GM18502 (cell line): Measurements from ENCODE around the gene TNFAIP3.
"Not testable (repeated sequence)": the region's sequence is repeated elsewhere in the genome, so short reads cannot be mapped to it uniquely, and the experiment has no call there.

ENCODE experiments used
- ATAC-seq: cut with Tn5 transposase; IDR thresholded peaks from one replicate; pipeline ENCODE4 v1.9.1; 2021; ENCODE audit warnings: mild to moderate bottlenecking; ENCODE audit not compliant: unreplicated experiment, poor library complexity

Gene TNFAIP3

DNA sequence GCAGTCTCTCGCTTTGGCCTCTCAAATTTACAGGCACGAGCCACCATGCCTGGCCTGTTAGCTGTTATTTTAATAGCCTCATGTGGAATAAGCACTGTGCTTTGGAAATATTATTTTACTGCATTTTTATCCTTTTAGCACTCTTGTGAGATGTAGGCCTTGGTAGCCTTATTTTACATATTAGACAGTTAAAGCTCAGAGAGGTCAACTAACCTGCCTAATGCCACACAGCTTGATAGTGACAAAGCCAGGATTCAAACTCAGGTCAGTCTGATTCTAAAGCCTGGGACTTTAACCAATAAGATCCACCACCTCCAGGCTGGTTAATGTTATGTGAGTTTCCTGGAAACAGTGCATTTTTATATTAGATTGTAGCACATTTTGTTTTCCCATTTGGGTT is 9.5 kb downstream of the TNFAIP3 start:
- no peak for ATAC-seq

GRCh38 chr6:137877113-137877512 is 10.1 kb downstream of the TNFAIP3 start:
- no peak for ATAC-seq

- ATAC-seq = no peak
These were observed 10.5 kb downstream of the TNFAIP3 start for GRCh38 chr6:137877606-137878005.

DNA sequence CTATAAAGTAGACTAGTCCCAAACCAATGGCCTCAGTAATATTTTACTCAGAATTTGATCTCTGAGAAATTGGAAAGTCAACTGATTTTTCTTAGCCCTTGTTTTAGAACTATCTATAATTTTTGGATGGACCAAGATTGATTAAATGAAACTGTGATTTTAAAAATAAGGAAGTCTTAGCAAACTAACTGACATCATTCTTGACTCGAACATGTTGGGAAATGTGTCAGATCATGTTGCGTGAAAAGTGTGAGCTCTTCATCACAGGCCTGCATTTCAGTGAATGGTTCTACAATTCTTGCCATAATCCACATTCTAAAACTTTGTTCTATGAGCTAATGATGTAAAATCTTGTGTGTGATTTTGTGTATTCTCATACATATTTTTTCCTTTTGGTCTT is 11.0 kb downstream of the TNFAIP3 start:
- ATAC-seq = no peak

- ATAC-seq = no peak
These were observed 11.6 kb downstream of the TNFAIP3 start for GRCh38 chr6:137878486-137879285.

DNA sequence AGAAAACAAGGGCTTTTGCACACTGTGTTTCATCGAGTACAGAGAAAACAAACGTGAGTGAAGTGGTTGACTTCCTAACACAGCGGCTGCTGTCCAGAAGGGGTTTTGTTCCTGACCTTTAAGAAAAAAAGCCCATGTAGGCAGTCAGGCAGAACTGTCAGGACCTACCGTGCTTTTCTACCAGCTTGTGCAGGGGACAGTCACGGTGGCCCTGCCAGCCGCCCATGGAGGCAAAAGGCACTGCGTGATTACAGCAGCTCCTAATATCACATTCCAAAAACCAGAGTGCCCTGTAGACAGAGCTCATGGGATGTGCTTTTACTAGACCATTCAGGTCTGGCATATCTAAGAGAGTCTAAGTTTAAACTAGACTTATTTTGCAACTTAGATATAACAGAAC is 12.2 kb downstream of the TNFAIP3 start:
- ATAC-seq = no peak

GRCh38 chr6:137879885-137880745 is 13.1 kb downstream of the TNFAIP3 start:
- no peak for ATAC-seq

DNA sequence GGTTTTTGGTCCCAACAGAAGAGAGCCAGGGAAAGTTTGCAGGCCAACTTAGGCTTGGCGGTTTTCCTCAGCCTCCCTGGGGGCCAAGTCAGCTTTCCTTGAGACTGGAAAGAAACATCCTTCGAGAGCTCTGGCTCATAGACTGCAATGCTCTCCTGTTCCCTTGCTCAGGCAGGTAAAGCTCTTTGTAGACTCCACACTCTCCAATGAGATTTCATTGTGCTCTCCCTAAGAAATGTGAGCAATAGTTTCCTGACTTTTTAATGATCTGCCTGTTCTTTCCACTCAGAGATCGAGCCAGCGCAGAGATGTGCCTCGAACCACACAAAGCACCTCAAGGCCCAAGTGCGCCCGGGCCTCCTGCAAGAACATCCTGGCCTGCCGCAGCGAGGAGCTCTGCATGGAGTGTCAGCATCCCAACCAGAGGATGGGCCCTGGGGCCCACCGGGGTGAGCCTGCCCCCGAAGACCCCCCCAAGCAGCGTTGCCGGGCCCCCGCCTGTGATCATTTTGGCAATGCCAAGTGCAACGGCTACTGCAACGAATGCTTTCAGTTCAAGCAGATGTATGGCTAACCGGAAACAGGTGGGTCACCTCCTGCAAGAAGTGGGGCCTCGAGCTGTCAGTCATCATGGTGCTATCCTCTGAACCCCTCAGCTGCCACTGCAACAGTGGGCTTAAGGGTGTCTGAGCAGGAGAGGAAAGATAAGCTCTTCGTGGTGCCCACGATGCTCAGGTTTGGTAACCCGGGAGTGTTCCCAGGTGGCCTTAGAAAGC is 13.9 kb downstream of the TNFAIP3 start:
- ATAC-seq = no peak

GRCh38 chr6:137881522-137881886 is 14.4 kb downstream of the TNFAIP3 start:
- ATAC-seq = no peak

DNA sequence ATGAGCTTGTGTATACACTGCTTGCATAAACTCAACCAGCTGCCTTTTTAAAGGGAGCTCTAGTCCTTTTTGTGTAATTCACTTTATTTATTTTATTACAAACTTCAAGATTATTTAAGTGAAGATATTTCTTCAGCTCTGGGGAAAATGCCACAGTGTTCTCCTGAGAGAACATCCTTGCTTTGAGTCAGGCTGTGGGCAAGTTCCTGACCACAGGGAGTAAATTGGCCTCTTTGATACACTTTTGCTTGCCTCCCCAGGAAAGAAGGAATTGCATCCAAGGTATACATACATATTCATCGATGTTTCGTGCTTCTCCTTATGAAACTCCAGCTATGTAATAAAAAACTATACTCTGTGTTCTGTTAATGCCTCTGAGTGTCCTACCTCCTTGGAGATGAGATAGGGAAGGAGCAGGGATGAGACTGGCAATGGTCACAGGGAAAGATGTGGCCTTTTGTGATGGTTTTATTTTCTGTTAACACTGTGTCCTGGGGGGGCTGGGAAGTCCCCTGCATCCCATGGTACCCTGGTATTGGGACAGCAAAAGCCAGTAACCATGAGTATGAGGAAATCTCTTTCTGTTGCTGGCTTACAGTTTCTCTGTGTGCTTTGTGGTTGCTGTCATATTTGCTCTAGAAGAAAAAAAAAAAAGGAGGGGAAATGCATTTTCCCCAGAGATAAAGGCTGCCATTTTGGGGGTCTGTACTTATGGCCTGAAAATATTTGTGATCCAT is 15.3 kb downstream of the TNFAIP3 start:
- ATAC-seq = no peak

DNA sequence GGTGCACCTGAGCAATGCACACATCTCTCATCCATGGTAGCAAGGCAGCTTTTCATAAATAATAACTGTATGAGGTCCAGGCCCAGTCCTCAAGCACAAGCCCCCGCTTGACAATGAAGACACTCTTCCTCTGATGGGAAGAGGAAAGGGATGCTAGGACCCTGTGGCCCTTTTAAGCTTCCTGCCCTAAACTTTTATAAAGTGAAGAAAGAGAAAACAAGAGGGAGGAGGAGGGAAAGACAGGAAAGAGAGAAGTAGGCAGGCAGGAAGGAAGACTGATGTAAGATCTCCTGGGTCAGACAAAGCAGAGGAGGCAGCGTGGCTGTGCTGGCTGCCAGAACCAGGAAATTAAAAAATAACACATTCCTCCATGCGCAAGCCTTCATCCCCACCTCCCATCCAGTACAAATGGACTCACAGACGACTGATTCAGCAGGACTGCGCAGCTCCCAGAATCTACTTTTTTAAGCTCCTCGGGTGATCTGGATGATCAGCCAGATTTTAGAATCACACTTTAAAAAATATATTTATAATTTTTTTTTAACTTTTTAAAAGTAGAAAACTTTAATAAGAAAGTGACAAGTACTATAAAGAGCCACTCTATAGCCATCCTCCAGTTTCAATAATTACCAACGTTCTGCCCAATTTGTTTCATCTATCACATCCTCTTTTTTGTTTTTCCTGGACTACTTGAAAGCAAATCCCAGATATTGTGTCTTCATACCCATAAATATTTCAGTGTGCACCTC is 16.5 kb downstream of the TNFAIP3 start:
- no peak for ATAC-seq

DNA sequence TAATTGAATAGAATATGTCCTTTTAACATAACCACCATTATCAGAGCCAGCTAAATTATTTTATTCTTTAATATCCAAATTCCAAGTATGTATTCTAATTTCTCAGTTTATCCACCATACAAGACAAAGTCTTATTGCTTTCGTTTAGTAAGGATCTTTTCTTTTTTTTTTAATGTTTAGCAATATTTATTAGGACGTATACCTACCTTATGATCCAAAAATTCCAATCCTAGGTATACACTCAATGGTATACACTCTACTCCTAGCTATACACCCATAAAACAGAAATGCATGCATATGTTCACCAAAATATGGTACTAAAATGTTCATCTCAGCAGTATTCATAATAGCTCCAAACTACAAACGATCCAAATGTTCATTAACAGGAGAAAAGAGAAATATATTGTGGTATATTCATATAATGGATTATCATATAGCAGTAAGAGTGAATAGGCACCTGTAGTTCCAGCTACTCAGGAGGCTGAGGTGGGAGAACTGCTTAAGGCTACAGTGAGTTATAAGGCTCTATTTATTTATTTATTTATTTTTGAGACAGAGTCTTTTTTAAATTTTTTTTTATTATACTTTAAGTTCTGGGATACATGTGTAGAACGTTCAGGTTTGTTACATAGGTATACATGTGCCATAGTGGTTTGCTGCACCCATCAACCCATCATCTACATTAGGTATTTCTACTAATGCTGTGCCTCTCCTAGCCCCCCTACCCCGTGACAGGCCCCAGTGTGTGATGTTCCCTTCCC is 17.3 kb downstream of the TNFAIP3 start:
- ATAC-seq = no peak

DNA sequence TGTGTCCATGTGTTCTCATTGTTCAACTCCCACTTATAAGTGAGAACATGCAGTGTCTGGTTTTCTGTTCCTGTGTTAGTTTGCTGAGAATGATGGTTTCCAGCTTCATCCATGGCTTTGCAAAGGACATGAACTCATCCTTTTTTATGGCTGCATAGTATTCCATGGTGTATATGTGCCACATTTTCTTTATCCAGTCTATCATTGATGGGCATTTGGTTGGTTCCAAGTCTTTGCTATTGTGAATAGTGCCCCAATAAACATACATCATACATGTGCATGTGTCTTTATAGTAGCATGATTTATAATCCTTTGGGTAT is 17.8 kb downstream of the TNFAIP3 start:
- not testable (repeated sequence) for ATAC-seq

- not testable (repeated sequence) for ATAC-seq
These were observed 19.2 kb downstream of the TNFAIP3 start for GRCh38 chr6:137886226-137886625.

- ATAC-seq = no peak
These were observed 24.0 kb downstream of the TNFAIP3 start for GRCh38 chr6:137890983-137891537.

- ATAC-seq = peak; percentile 56
These were observed 25.2 kb downstream of the TNFAIP3 start for GRCh38 chr6:137892271-137892708.

GRCh38 chr6:137893181-137893580 is 26.1 kb downstream of the TNFAIP3 start:
- no peak for ATAC-seq

DNA sequence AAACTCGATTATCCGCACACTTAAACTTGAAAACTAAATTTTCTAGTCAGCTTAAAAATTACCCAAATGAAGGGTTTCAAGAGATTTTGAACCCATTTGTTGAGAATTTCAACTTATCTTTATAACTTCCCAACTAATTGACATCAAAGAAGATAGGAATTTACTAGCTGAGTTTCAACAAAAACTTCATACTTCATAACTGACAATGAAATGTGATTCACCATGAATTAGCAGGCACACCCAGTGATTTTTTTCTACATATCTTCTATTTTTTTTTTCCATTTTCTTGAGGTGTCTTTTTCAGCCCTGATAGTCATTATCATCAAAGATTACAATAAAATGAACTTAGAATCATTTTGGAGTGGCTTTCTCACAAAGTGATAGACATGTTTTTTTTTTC is 26.7 kb downstream of the TNFAIP3 start:
- no peak for ATAC-seq
